GM18909 (cell line): ENCODE measurements around the gene MDFIC2.
"Not testable (repeated sequence)": the region's sequence is repeated elsewhere in the genome, so short reads cannot be mapped to it uniquely, and the experiment has no call there.

Source experiments
- ATAC-seq: cut with Tn5 transposase; IDR thresholded peaks from one replicate; pipeline ENCODE4 v1.9.1; 2021; ENCODE audit warnings: mild to moderate bottlenecking; ENCODE audit not compliant: unreplicated experiment, poor library complexity

Gene MDFIC2

GRCh38 chr3:70312336-70312735 lies at the start of gene MDFIC2:
Gene MDFIC2 (minus strand): TSS chr3:70312638. CDS start chr3:70311973, 665 bp downstream.
- no peak for ATAC-seq

- ATAC-seq: peak; percentile 81
Measured at GRCh38 chr3:70360979-70361760, 48.7 kb upstream of the MDFIC2 start.

- no peak for ATAC-seq
Measured at GRCh38 chr3:70359711-70360110, 47.3 kb upstream of the MDFIC2 start.

GRCh38 chr3:70358978-70359580 lies 46.6 kb upstream of the MDFIC2 start:
- ATAC-seq: no peak

GRCh38 chr3:70352215-70352614 lies 39.8 kb upstream of the MDFIC2 start:
- no peak for ATAC-seq

GRCh38 chr3:70342149-70342548 lies 29.7 kb upstream of the MDFIC2 start:
- ATAC-seq: no peak

- not testable (repeated sequence) for ATAC-seq
Measured at GRCh38 chr3:70336885-70337284, 24.4 kb upstream of the MDFIC2 start.

- ATAC-seq: no peak
Measured at GRCh38 chr3:70333080-70333479, 20.6 kb upstream of the MDFIC2 start.

- ATAC-seq: no peak
Measured at GRCh38 chr3:70315021-70315420, 2.6 kb upstream of the MDFIC2 start.

- no peak for ATAC-seq
Measured at GRCh38 chr3:70310809-70311208, 1.6 kb downstream of the MDFIC2 start.

GRCh38 chr3:70309591-70309990 lies 2.8 kb downstream of the MDFIC2 start:
- no peak for ATAC-seq

GRCh38 chr3:70308760-70309159 lies 3.7 kb downstream of the MDFIC2 start:
- no peak for ATAC-seq

GRCh38 chr3:70306736-70307135 lies 5.7 kb downstream of the MDFIC2 start:
- ATAC-seq: no peak

GRCh38 chr3:70298385-70298784 lies 14.1 kb downstream of the MDFIC2 start:
- ATAC-seq: no peak

GRCh38 chr3:70291097-70291482 lies 21.3 kb downstream of the MDFIC2 start:
- no peak for ATAC-seq

GRCh38 chr3:70290431-70291096 lies 21.9 kb downstream of the MDFIC2 start:
- ATAC-seq: not testable (repeated sequence)

GRCh38 chr3:70281663-70282062 lies 30.8 kb downstream of the MDFIC2 start:
- no peak for ATAC-seq

- ATAC-seq: no peak
Measured at GRCh38 chr3:70277304-70277703, 35.1 kb downstream of the MDFIC2 start.

- ATAC-seq: no peak
Measured at GRCh38 chr3:70276901-70277300, 35.5 kb downstream of the MDFIC2 start.

GRCh38 chr3:70273492-70273891 lies 38.9 kb downstream of the MDFIC2 start:
- no peak for ATAC-seq

- no peak for ATAC-seq
Measured at GRCh38 chr3:70272798-70273197, 39.6 kb downstream of the MDFIC2 start.
